BLaER1 treated with 17β-estradiol and CSF1 and Interleukin-3, amounts not matched to agents 10 nM and 100 nM (cell line): ENCODE results near the gene PPP2R5E.
A peak's percentile ranks its signal among the peaks of the same experiment; 100 is the strongest.

ENCODE experiments used
- H3K27ac ChIP-seq, 11 experiments: shearing (Covaris generic); formaldehyde crosslinking; 2 replicates each; pipeline ENCODE4 v1.8.1; 2022
- H3K27me3 ChIP-seq, 11 experiments: shearing (Covaris generic); formaldehyde crosslinking; 2 replicates each; pipeline ENCODE4 v1.8.1; 2022
- H3K36me3 ChIP-seq, 11 experiments: shearing (Covaris generic); formaldehyde crosslinking; 2 replicates each; pipeline ENCODE4 v1.8.1; 2022
- H3K4me1 ChIP-seq, 10 experiments: shearing (Covaris generic); formaldehyde crosslinking; 2 replicates each; pipeline ENCODE4 v1.8.1; 2022
- H3K4me2 ChIP-seq, 11 experiments: shearing (Covaris generic); formaldehyde crosslinking; 2 replicates each; pipeline ENCODE4 v1.8.1; 2022
- H3K4me3 ChIP-seq, 10 experiments: shearing (Covaris generic); formaldehyde crosslinking; 2 replicates each; pipeline ENCODE4 v1.8.1; 2022
- H3K9ac ChIP-seq, 11 experiments: shearing (Covaris generic); formaldehyde crosslinking; 2 replicates each; pipeline ENCODE4 v1.8.1; 2022
- H3K9me3 ChIP-seq, 11 experiments: shearing (Covaris generic); formaldehyde crosslinking; replicated peaks in 1 of 11; 2 replicates each; pipeline ENCODE4 v1.8.1; 2022
- H4K20me1 ChIP-seq, 11 experiments: shearing (Covaris generic); formaldehyde crosslinking; 2 replicates each; pipeline ENCODE4 v1.8.1; 2022
- Cebpa-rat ChIP-seq, 11 experiments: shearing (Covaris generic); IDR thresholded peaks; 2 replicates each; pipeline ENCODE4 v1.8.1; 2022

Gene PPP2R5E

GRCh38 chr14:63483315-63483714 is 59.9 kb downstream of the PPP2R5E start:
- Histone ChIP-seq H3K27ac (no peak overlapping the region), H3K4me2 (no peak overlapping the region)

GRCh38 chr14:63480599-63480998 is 62.6 kb downstream of the PPP2R5E start:
- peak overlapping the region in 6 of 11 experiments; percentile 2 to 58 (median 43); a peak in 8 of 22 replicates for H3K27ac ChIP-seq
- no peaks in the 10 kb centered on the region for H3K9me3 ChIP-seq
- no peak overlapping the region for H3K4me3 ChIP-seq
- no peak for TF ChIP-seq Cebpa-rat (IDR thresholded peaks at IDR 0.05)
- peak overlapping the region in 1 of 11 experiments; percentile 1; a peak in 1 of 22 replicates for H3K9ac ChIP-seq
- peaks cover 0 to 8% (median 0%) of the 10 kb centered on the region in 11 experiments; a peak in 4 of 22 replicates for H3K36me3 ChIP-seq
- peak overlapping the region in 6 of 11 experiments; percentile 9 to 64 (median 54); a peak in 10 of 22 replicates for H3K4me2 ChIP-seq
- no peaks in the 10 kb centered on the region for H3K27me3 ChIP-seq
- H3K4me1 ChIP-seq = peaks cover 20 to 78% (median 29%) of the 10 kb centered on the region in 10 experiments
- peaks cover 19 to 90% (median 73%) of the 10 kb centered on the region in 11 experiments; a peak in 20 of 22 replicates for H4K20me1 ChIP-seq

More at GRCh38 chr14:63483315-63483714, 59.9 kb downstream of the PPP2R5E start:
- no peak for TF ChIP-seq Cebpa-rat (IDR thresholded peaks at IDR 0.05)
- Histone ChIP-seq H3K4me1 (peaks cover 6 to 68% (median 23%) of the 10 kb centered on the region in 10 experiments), H4K20me1 (peaks cover 27 to 97% (median 82%) of the 10 kb centered on the region in 11 experiments; a peak in 20 of 22 replicates), H3K4me3 (no peak overlapping the region), H3K27me3 (no peaks in the 10 kb centered on the region), H3K36me3 (peaks cover 0 to 12% (median 2%) of the 10 kb centered on the region in 11 experiments; a peak in 5 of 22 replicates), H3K9me3 (no peaks in the 10 kb centered on the region), H3K9ac (no peak overlapping the region)

- no peak overlapping the region for H3K9ac ChIP-seq
- H3K27me3 ChIP-seq = no peaks in the 10 kb centered on the region
- TF ChIP-seq Cebpa-rat (IDR thresholded peaks at IDR 0.05) = no peak
- peak overlapping the region; percentile 46 to 86 (median 54); a peak in 21 of 22 replicates for H3K4me2 ChIP-seq
- H4K20me1 ChIP-seq = peaks cover 4 to 88% (median 69%) of the 10 kb centered on the region in 11 experiments; a peak in 20 of 22 replicates
- H3K9me3 ChIP-seq = 0 out of 22 replicates have a peak, but pooled peaks cover 0 to 3% (median 0%) of the 10 kb centered on the region in 11 experiments
- no peak overlapping the region for H3K4me3 ChIP-seq
- H3K36me3 ChIP-seq = peaks cover 0 to 14% (median 7%) of the 10 kb centered on the region in 11 experiments; a peak in 7 of 22 replicates
- peak overlapping the region in 9 of 11 experiments; percentile 6 to 61 (median 43); a peak in 11 of 22 replicates for H3K27ac ChIP-seq
- peaks cover 20 to 84% (median 36%) of the 10 kb centered on the region in 10 experiments for H3K4me1 ChIP-seq
Measured at GRCh38 chr14:63478437-63478852, 64.7 kb downstream of the PPP2R5E start.

- Histone ChIP-seq H3K27ac (peak overlapping the region in 5 of 11 experiments; percentile 2 to 60 (median 42); a peak in 6 of 22 replicates), H3K4me1 (peaks cover 20 to 85% (median 40%) of the 10 kb centered on the region in 10 experiments), H3K27me3 (no peaks in the 10 kb centered on the region), H3K9me3 (0 out of 22 replicates have a peak, but pooled peaks cover 0 to 3% (median 0%) of the 10 kb centered on the region in 11 experiments), H3K9ac (0 out of 22 replicates have a peak overlapping the region, but pooled peaks of 1 of the 11 experiments have one; percentile 1), H3K36me3 (peaks cover 0 to 14% (median 4%) of the 10 kb centered on the region in 11 experiments; a peak in 4 of 22 replicates), H3K4me3 (peak overlapping the region in 2 of 10 experiments; percentile 18 to 19; a peak in 2 of 20 replicates), H3K4me2 (peak overlapping the region; percentile 46 to 86 (median 55); a peak in 20 of 22 replicates), H4K20me1 (peaks cover 0 to 87% (median 68%) of the 10 kb centered on the region in 11 experiments; a peak in 20 of 22 replicates)
- TF ChIP-seq Cebpa-rat (IDR thresholded peaks at IDR 0.05) = no peak; a peak in 1 of 22 replicates
Measured at GRCh38 chr14:63478010-63478409, 65.2 kb downstream of the PPP2R5E start.

GRCh38 chr14:63477556-63477955 is 65.6 kb downstream of the PPP2R5E start:
- 0 out of 22 replicates have a peak, but pooled peaks cover 0 to 3% (median 0%) of the 10 kb centered on the region in 11 experiments for H3K9me3 ChIP-seq
- peaks cover 0 to 86% (median 64%) of the 10 kb centered on the region in 11 experiments; a peak in 20 of 22 replicates for H4K20me1 ChIP-seq
- 0 out of 22 replicates have a peak overlapping the region, but pooled peaks of 1 of the 11 experiments have one; percentile 1 for H3K9ac ChIP-seq
- peaks cover 0 to 15% (median 7%) of the 10 kb centered on the region in 11 experiments; a peak in 4 of 22 replicates for H3K36me3 ChIP-seq
- H3K4me3 ChIP-seq = peak overlapping the region in 2 of 10 experiments; percentile 18 to 19; a peak in 2 of 20 replicates
- H3K4me1 ChIP-seq = peaks cover 20 to 86% (median 43%) of the 10 kb centered on the region in 10 experiments
- H3K4me2 ChIP-seq = peak overlapping the region; percentile 40 to 86 (median 55); a peak in 19 of 22 replicates
- no peak for TF ChIP-seq Cebpa-rat (IDR thresholded peaks at IDR 0.05)
- H3K27ac ChIP-seq = peak overlapping the region in 5 of 11 experiments; percentile 2 to 60 (median 25); a peak in 4 of 22 replicates
- no peaks in the 10 kb centered on the region for H3K27me3 ChIP-seq

- H3K4me3 ChIP-seq = no peak overlapping the region
- peak overlapping the region in 4 of 11 experiments; percentile 0 to 29 (median 26); a peak in 3 of 22 replicates for H3K4me2 ChIP-seq
- peaks cover 0 to 88% (median 66%) of the 10 kb centered on the region in 11 experiments; a peak in 19 of 22 replicates for H4K20me1 ChIP-seq
- no peaks in the 10 kb centered on the region for H3K27me3 ChIP-seq
- H3K36me3 ChIP-seq = peaks cover 0 to 23% (median 7%) of the 10 kb centered on the region in 11 experiments; a peak in 4 of 22 replicates
- 0 out of 22 replicates have a peak, but pooled peaks cover 0 to 3% (median 0%) of the 10 kb centered on the region in 11 experiments for H3K9me3 ChIP-seq
- H3K27ac ChIP-seq = no peak overlapping the region
- H3K9ac ChIP-seq = no peak overlapping the region
- TF ChIP-seq Cebpa-rat (IDR thresholded peaks at IDR 0.05) = no peak
- H3K4me1 ChIP-seq = peaks cover 29 to 97% (median 56%) of the 10 kb centered on the region in 10 experiments
Measured at GRCh38 chr14:63475761-63476160, 67.4 kb downstream of the PPP2R5E start.

- H3K27ac ChIP-seq = no peak overlapping the region; a peak in 1 of 22 replicates
- no peaks in the 10 kb centered on the region for H3K27me3 ChIP-seq
- H3K4me2 ChIP-seq = peak overlapping the region in 3 of 11 experiments; percentile 87 to 93 (median 89); a peak in 6 of 22 replicates
- peaks cover 0 to 88% (median 63%) of the 10 kb centered on the region in 11 experiments; a peak in 17 of 22 replicates for H4K20me1 ChIP-seq
- no peak overlapping the region for H3K9ac ChIP-seq
- H3K4me1 ChIP-seq = peaks cover 29 to 99% (median 55%) of the 10 kb centered on the region in 10 experiments
- H3K9me3 ChIP-seq = peaks cover 0 to 3% (median 0%) of the 10 kb centered on the region in 11 experiments; a peak in 1 of 22 replicates
- H3K4me3 ChIP-seq = no peak overlapping the region
- TF ChIP-seq Cebpa-rat (IDR thresholded peaks at IDR 0.05) = no peak
- peaks cover 0 to 23% (median 7%) of the 10 kb centered on the region in 11 experiments; a peak in 5 of 22 replicates for H3K36me3 ChIP-seq
Measured at GRCh38 chr14:63474844-63475243, 68.3 kb downstream of the PPP2R5E start.

- Histone ChIP-seq H3K36me3 (peaks cover 0 to 23% (median 7%) of the 10 kb centered on the region in 11 experiments; a peak in 5 of 22 replicates), H3K4me1 (peaks cover 29 to 98% (median 53%) of the 10 kb centered on the region in 10 experiments), H3K27ac (peak overlapping the region in 4 of 11 experiments; percentile 46 to 80 (median 78); a peak in 6 of 22 replicates), H3K4me3 (no peak overlapping the region), H3K27me3 (no peaks in the 10 kb centered on the region), H3K4me2 (peak overlapping the region in 4 of 11 experiments; percentile 85 to 93 (median 88); a peak in 7 of 22 replicates), H3K9ac (peak overlapping the region in 2 of 11 experiments; percentile 32 to 42; a peak in 1 of 22 replicates), H4K20me1 (peaks cover 0 to 86% (median 68%) of the 10 kb centered on the region in 11 experiments; a peak in 17 of 22 replicates), H3K9me3 (peaks cover 0 to 3% (median 0%) of the 10 kb centered on the region in 11 experiments; a peak in 1 of 22 replicates)
- TF ChIP-seq Cebpa-rat (IDR thresholded peaks at IDR 0.05) = no peak
Measured at GRCh38 chr14:63474111-63474510, 69.1 kb downstream of the PPP2R5E start.
